HCT116 (cell line): ENCODE data around the gene P2RX1. TPM values are rescaled to one million over a fixed set of nuclear protein-coding genes. Genes with fewer than 3 reads are reported as not detected.

ENCODE experiments used
- ATAC-seq: fragments of 200-7000 bp; cut with Tn5 transposase; 2 replicates; pipeline ENCODE4 v1.9.1; 2020; ENCODE audit warnings: mild to moderate bottlenecking, moderate library complexity
- BruUV-seq: library from RNA; stranded (reverse); fragments of 400-500 nt; replicated peaks from 2 replicates; lab custom pipeline; 2021; lab: Mats Ljungman, UMichigan
- CTCF ChIA-PET: fragments of 300-600 bp; sonication (Branson Sonifier 250); formaldehyde crosslinking; loops from one replicate; lab custom pipeline; 2021; ENCODE audit warnings: antibody characterized with exemption; lab: Charles Lee
- POLR2A ChIA-PET: fragments of 300-600, 350-600 bp; sonication (Branson Sonifier 250); formaldehyde crosslinking; loops from one replicate; lab custom pipeline; 2021; ENCODE audit warnings: antibody characterized with exemption; lab: Charles Lee
- RAD21 ChIA-PET, 2 experiments: fragments of 300-600 bp; sonication (Branson Sonifier 250); formaldehyde crosslinking; loops; one replicate each; lab custom pipeline; 2023; ENCODE audit warnings: low total read pairs in 2 of 2; ENCODE audit not compliant: uncharacterized antibody in 2 of 2, unreplicated experiment in 2 of 2, low non-redundant PET in 1 of 2; lab: Charles Lee
- DNase-seq: peaks from one replicate; pipeline ENCODE4 v3.0.0-alpha.2; 2010; ENCODE audit warnings: low read depth, low spot score
- H2AFZ ChIP-seq: fragments of 200-600 bp; shearing (Covaris generic), sonication (generic); 2 replicates; pipeline ENCODE4 v1.6.1; 2017; ENCODE audit warnings: low read depth, mixed run types, mixed read lengths, antibody characterized with exemption, low read length; ENCODE audit not compliant: poor library complexity, severe bottlenecking
- H3K27ac ChIP-seq: 2 replicates; pipeline ENCODE4 v1.5.1; 2012; ENCODE audit warnings: low read depth, low read length
- H3K27me3 ChIP-seq: fragments of 200-600 bp; sonication (generic); 2 replicates; pipeline ENCODE4 v1.6.1; 2016; ENCODE audit warnings: mixed run types, low read length, mixed read lengths; ENCODE audit not compliant: insufficient read depth
- H3K36me3 ChIP-seq, 2 experiments: fragments of 200-500 bp in 1 of 2; fragments of 200-600 bp in 1 of 2; sonication (Bioruptor generic) in 1 of 2; sonication (generic) in 1 of 2; 2 replicates each; pipeline versions ENCODE4 v1.5.1 to v1.6.1; 2014 to 2016; ENCODE audit warnings: low read length in 2 of 2, inconsistent platforms in 1 of 2, mixed read lengths in 1 of 2, mixed run types in 1 of 2; ENCODE audit not compliant: insufficient read depth in 2 of 2, control insufficient read depth in 1 of 2
- H3K4me1 ChIP-seq, 2 experiments: fragments of 200-600 bp in 1 of 2; sonication (generic) in 1 of 2; 2 replicates each; pipeline versions ENCODE4 v1.5.1 to v1.6.1; 2012 to 2017; ENCODE audit warnings: low read length in 2 of 2, inconsistent platforms in 1 of 2, mild to moderate bottlenecking in 1 of 2, mixed read lengths in 1 of 2, mixed run types in 1 of 2, moderate library complexity in 1 of 2; ENCODE audit not compliant: insufficient read depth in 2 of 2, control insufficient read depth in 1 of 2
- H3K4me2 ChIP-seq: fragments of 200-600 bp; sonication (generic); 2 replicates; pipeline ENCODE4 v1.6.1; 2017; ENCODE audit warnings: mixed run types, low read length, mixed read lengths
- H3K4me3 ChIP-seq, 2 experiments: fragments of 200-600 bp in 1 of 2; sonication (generic) in 1 of 2; replicated peaks in 1 of 2; 2 replicates each; pipeline ENCODE4 v1.5.1; 2011 to 2016; ENCODE audit warnings: low read length in 2 of 2, control low read depth in 1 of 2, low read depth in 1 of 2, mild to moderate bottlenecking in 1 of 2, mixed read lengths in 1 of 2, mixed run types in 1 of 2
- H3K79me2 ChIP-seq: fragments of 200-600 bp; sonication (generic); 2 replicates; pipeline ENCODE4 v1.6.1; 2017; ENCODE audit warnings: mild to moderate bottlenecking, mixed run types, low read length, moderate library complexity, mixed read lengths; ENCODE audit not compliant: insufficient read depth
- H3K9ac ChIP-seq: fragments of 200-600 bp; sonication (generic); 2 replicates; pipeline ENCODE4 v1.6.1; 2016; ENCODE audit warnings: low read length, mixed read lengths
- H3K9me2 ChIP-seq: fragments of 200-600 bp; sonication (generic), shearing (Covaris generic); 2 replicates; pipeline ENCODE4 v1.6.1; 2017; ENCODE audit warnings: mixed run types, mild to moderate bottlenecking, moderate library complexity; ENCODE audit not compliant: insufficient read depth
- H3K9me3 ChIP-seq, 2 experiments: fragments of 200-500 bp in 1 of 2; fragments of 200-600 bp in 1 of 2; sonication (Bioruptor generic) in 1 of 2; sonication (generic) in 1 of 2; 2 replicates each; pipeline ENCODE4 v1.6.1; 2014 to 2017; ENCODE audit warnings: low read length in 2 of 2, mixed read lengths in 2 of 2, inconsistent platforms in 1 of 2, low read depth in 1 of 2, mild to moderate bottlenecking in 1 of 2, mixed run types in 1 of 2, moderate library complexity in 1 of 2; ENCODE audit not compliant: control insufficient read depth in 1 of 2, insufficient read depth in 1 of 2
- H4K20me1 ChIP-seq: fragments of 200-600 bp; sonication (generic), shearing (Covaris generic); 2 replicates; pipeline ENCODE4 v1.6.1; 2017; ENCODE audit warnings: mixed run types, mild to moderate bottlenecking, moderate library complexity; ENCODE audit not compliant: insufficient read depth
- ATF3 ChIP-seq: IDR thresholded peaks from 2 replicates; pipeline ENCODE4 v1.6.1; 2012
- CTCF ChIP-seq, 3 experiments: fragments of 200-600 bp in 1 of 3; sonication (generic) in 1 of 3; IDR thresholded peaks in 2 of 3; conservative IDR thresholded peaks in 1 of 3; 2 replicates each; pipeline ENCODE4 v1.5.1; 2012 to 2017; ENCODE audit warnings: low read depth in 2 of 3, low read length in 2 of 3, antibody characterized with exemption in 1 of 3, borderline replicate concordance in 1 of 3, control low read depth in 1 of 3, mild to moderate bottlenecking in 1 of 3, mixed read lengths in 1 of 3, mixed run types in 1 of 3, moderate library complexity in 1 of 3; ENCODE audit not compliant: insufficient read depth in 1 of 3
- ELF1 ChIP-seq: IDR thresholded peaks from 2 replicates; pipeline ENCODE4 v1.6.1; 2012; ENCODE audit warnings: low read depth, borderline replicate concordance
- EZH2phosphoT487 ChIP-seq: fragments of 200-600 bp; IDR thresholded peaks from 2 replicates; pipeline ENCODE4 v1.6.1; 2018; ENCODE audit warnings: antibody characterized with exemption, borderline replicate concordance
- FOSL1 ChIP-seq: IDR thresholded peaks from 2 replicates; pipeline ENCODE4 v1.6.1; 2012; ENCODE audit warnings: low read depth
- JUND ChIP-seq: IDR thresholded peaks from 2 replicates; pipeline ENCODE4 v1.6.1; 2012
- POLR2A ChIP-seq: IDR thresholded peaks from 2 replicates; pipeline ENCODE4 v1.7.0; 2011; ENCODE audit warnings: borderline replicate concordance; ENCODE audit not compliant: insufficient read depth, insufficient read length; ENCODE audit errors: extremely low read depth
- RAD21 ChIP-seq: IDR thresholded peaks from 2 replicates; pipeline ENCODE4 v1.6.1; 2012; ENCODE audit warnings: low read depth, mild to moderate bottlenecking
- SP1 ChIP-seq: IDR thresholded peaks from 2 replicates; pipeline ENCODE4 v1.6.1; 2012; ENCODE audit warnings: low read depth
- TCF7L2 ChIP-seq: IDR thresholded peaks from 2 replicates; pipeline ENCODE4 v1.7.0; 2011; ENCODE audit warnings: borderline replicate concordance, inconsistent platforms; ENCODE audit not compliant: insufficient read depth, insufficient read length; ENCODE audit errors: extremely low read depth
- YY1 ChIP-seq: IDR thresholded peaks from 2 replicates; pipeline ENCODE4 v1.6.1; 2011; ENCODE audit warnings: low read length, low read depth, moderate library complexity, mild to moderate bottlenecking; ENCODE audit not compliant: insufficient replicate concordance; ENCODE audit errors: extremely low read depth
- ZBTB33 ChIP-seq: IDR thresholded peaks from 2 replicates; pipeline ENCODE4 v1.6.1; 2011; ENCODE audit warnings: mild to moderate bottlenecking, low read length, moderate library complexity; ENCODE audit not compliant: insufficient replicate concordance; ENCODE audit errors: extremely low read depth
- intact Hi-C: fragments of 100-400 bp; cut with micrococcal nuclease; formaldehyde crosslinking; loops from 2 replicates; pipeline ENCODE4 v1.10.0; 2022
- total RNA-seq: library from RNA; stranded (reverse); gene quantifications from one replicate; pipeline ENCODE4 v1.2.1, GENCODE V29; 2021; ENCODE audit not compliant: unreplicated experiment

The P2RX1 gene
- total RNA-seq, 1 experiment from 2014 or later, result not detected

- no peak for TF ChIP-seq CTCF (IDR thresholded peaks at IDR 0.05 in 2 of 3, conservative IDR thresholded peaks at IDR 0.05 in 1 of 3; ENCODE audit: borderline replicate concordance in 1 of 3, insufficient read depth in 1 of 3, low read depth in 2 of 3, low read length in 2 of 3)
- TF ChIP-seq JUND, result no peak
- no peak for TF ChIP-seq EZH2phosphoT487
- no peak for TF ChIP-seq RAD21
- TF ChIP-seq FOSL1, result no peak
- TF ChIP-seq POLR2A, result no peak
- no peak for TF ChIP-seq YY1
- no peak for TF ChIP-seq TCF7L2
- no peak for TF ChIP-seq SP1
- TF ChIP-seq ZBTB33, result no peak
- TF ChIP-seq ATF3, result no peak
- no peak for TF ChIP-seq ELF1
- H3K9me3 ChIP-seq, result no peaks in the 10 kb centered on the region
- CTCF ChIA-PET, result interaction anchor here (1.4 kb wide), 1 partner anchor 12 kb away, joined by 3 read pairs; no protein-coding TSS in a partner anchor
- BruUV-seq, result no TSS peak
- RAD21 ChIA-PET, result no interaction called here
- H3K9ac ChIP-seq, result no peak overlapping the region
- H3K79me2 ChIP-seq, result no peaks in the 10 kb centered on the region
- no peak overlapping the region for H3K4me3 ChIP-seq
- no peaks in the 10 kb centered on the region for H3K27me3 ChIP-seq
- H3K36me3 ChIP-seq, result no peaks in the 10 kb centered on the region
- POLR2A ChIA-PET, result no interaction called here
- no peak overlapping the region for H3K4me2 ChIP-seq
- no peak overlapping the region for H2AFZ ChIP-seq
- no peaks in the 10 kb centered on the region for H3K4me1 ChIP-seq
- H3K9me2 ChIP-seq, result no peaks in the 10 kb centered on the region
- DNase-seq (no peak), ATAC-seq (no peak)
- no peaks in the 10 kb centered on the region for H4K20me1 ChIP-seq
- intact Hi-C loops, result no loop called here
- no peak overlapping the region for H3K27ac ChIP-seq
These were observed 9.6 kb upstream of the P2RX1 start for GRCh38 chr17:3925684-3926485.
